H9 (cell line): ENCODE data around the gene MCM3AP. TPM values are rescaled to one million over a fixed set of nuclear protein-coding genes. Genes with fewer than 3 reads are reported as not detected.

Source experiments
- DNase-seq: peaks from one replicate; pipeline ENCODE4 v3.0.0-alpha.2; 2017
- H2AFZ ChIP-seq: one replicate; pipeline ENCODE4 v1.6.1; 2013; ENCODE audit warnings: mild to moderate bottlenecking, low read length, control low read depth, moderate library complexity
- H2AK5ac ChIP-seq: 2 replicates; pipeline ENCODE4 v1.6.1; 2013; ENCODE audit warnings: low read length, control low read depth, mixed read lengths; ENCODE audit not compliant: insufficient read length
- H2BK120ac ChIP-seq: one replicate; pipeline ENCODE4 v1.6.1; 2013; ENCODE audit warnings: low read depth, mild to moderate bottlenecking, low read length, control low read depth, inconsistent platforms; ENCODE audit not compliant: poor library complexity, severe bottlenecking
- H2BK12ac ChIP-seq: 2 replicates; pipeline ENCODE4 v1.6.1; 2013; ENCODE audit warnings: low read length, control low read depth, mixed read lengths, low read depth; ENCODE audit not compliant: insufficient read length
- H2BK15ac ChIP-seq: 2 replicates; pipeline ENCODE4 v1.6.1; 2013; ENCODE audit warnings: low read depth, low read length, control low read depth
- H2BK20ac ChIP-seq: one replicate; pipeline ENCODE4 v1.6.1; 2013; ENCODE audit warnings: low read depth, mild to moderate bottlenecking, low read length, control low read depth, inconsistent platforms; ENCODE audit not compliant: poor library complexity, severe bottlenecking
- H2BK5ac ChIP-seq: 2 replicates; pipeline ENCODE4 v1.6.1; 2013; ENCODE audit warnings: low read length, control low read depth, mixed read lengths; ENCODE audit not compliant: insufficient read length
- H3K14ac ChIP-seq: 2 replicates; pipeline ENCODE4 v1.6.1; 2013; ENCODE audit warnings: low read length, control low read depth; ENCODE audit not compliant: insufficient read depth
- H3K18ac ChIP-seq: 2 replicates; pipeline ENCODE4 v1.6.1; 2013; ENCODE audit warnings: low read depth, mild to moderate bottlenecking, mixed read lengths, low read length, control low read depth; ENCODE audit not compliant: insufficient read length
- H3K23ac ChIP-seq: 2 replicates; pipeline ENCODE4 v1.6.1; 2013; ENCODE audit warnings: low read length, control low read depth, mixed read lengths, low read depth; ENCODE audit not compliant: insufficient read length
- H3K23me2 ChIP-seq: 2 replicates; pipeline ENCODE4 v1.6.1; 2013; ENCODE audit warnings: low read depth, mild to moderate bottlenecking, mixed read lengths, low read length, control low read depth; ENCODE audit not compliant: insufficient read length, poor library complexity, severe bottlenecking
- H3K27ac ChIP-seq: 2 replicates; pipeline ENCODE4 v1.5.1; 2013; ENCODE audit warnings: low read length, control low read depth, mixed read lengths, low read depth; ENCODE audit not compliant: insufficient read length
- H3K27me3 ChIP-seq: 2 replicates; pipeline ENCODE4 v1.6.1; 2013; ENCODE audit warnings: low read length, control low read depth, inconsistent platforms; ENCODE audit not compliant: insufficient read depth
- H3K4ac ChIP-seq: 2 replicates; pipeline ENCODE4 v1.6.1; 2013; ENCODE audit warnings: low read depth, mild to moderate bottlenecking, control low read depth, inconsistent platforms, low read length, moderate library complexity
- H3K4me1 ChIP-seq: 2 replicates; pipeline ENCODE4 v1.6.1; 2013; ENCODE audit warnings: low read length, control low read depth, inconsistent platforms; ENCODE audit not compliant: insufficient read depth
- H3K4me2 ChIP-seq: 2 replicates; pipeline ENCODE4 v1.6.1; 2013; ENCODE audit warnings: low read length, control low read depth, mixed read lengths; ENCODE audit not compliant: insufficient read length, insufficient read depth
- H3K56ac ChIP-seq: 2 replicates; pipeline ENCODE4 v1.6.1; 2013; ENCODE audit warnings: low read depth, mild to moderate bottlenecking, mixed read lengths, low read length, control low read depth; ENCODE audit not compliant: insufficient read length
- H3K79me1 ChIP-seq: 2 replicates; pipeline ENCODE4 v1.6.1; 2013; ENCODE audit warnings: low read depth, mild to moderate bottlenecking, moderate library complexity, low read length, control low read depth, inconsistent platforms; ENCODE audit not compliant: insufficient read depth, poor library complexity, severe bottlenecking
- H3K79me2 ChIP-seq: 2 replicates; pipeline ENCODE4 v1.6.1; 2013; ENCODE audit warnings: low read length, control low read depth, inconsistent platforms; ENCODE audit not compliant: insufficient read depth
- H3K9ac ChIP-seq: 2 replicates; pipeline ENCODE4 v1.6.1; 2013; ENCODE audit warnings: low read length, control low read depth, mixed read lengths; ENCODE audit not compliant: insufficient read length; ENCODE audit errors: extremely low read depth
- H3K9me3 ChIP-seq: one replicate; pipeline ENCODE4 v1.6.1; 2013; ENCODE audit warnings: low read depth, low read length, inconsistent platforms; ENCODE audit not compliant: control insufficient read depth
- H3T11ph ChIP-seq: one replicate; pipeline ENCODE4 v1.6.1; 2013; ENCODE audit warnings: mild to moderate bottlenecking, low read length, control low read depth, inconsistent platforms
- H4K20me1 ChIP-seq: one replicate; pipeline ENCODE4 v1.6.1; 2013; ENCODE audit not compliant: control insufficient read depth, insufficient read length, insufficient read depth
- H4K5ac ChIP-seq: 2 replicates; pipeline ENCODE4 v1.6.1; 2013; ENCODE audit warnings: low read depth, mild to moderate bottlenecking, mixed read lengths, low read length, control low read depth; ENCODE audit not compliant: insufficient read length
- H4K8ac ChIP-seq: replicated peaks from 2 replicates; pipeline ENCODE4 v1.6.1; 2013; ENCODE audit warnings: low read length, control low read depth, mixed read lengths, low read depth; ENCODE audit not compliant: insufficient read length
- H4K91ac ChIP-seq: 2 replicates; pipeline ENCODE4 v1.6.1; 2013; ENCODE audit warnings: low read depth, mild to moderate bottlenecking, moderate library complexity, mixed read lengths, low read length, control low read depth; ENCODE audit not compliant: insufficient read length
- H3K27ac Mint-ChIP-seq, 3 experiments: 2 replicates in 2 of 3; 3 replicates in 1 of 3; pipeline ENCODE4 v1.8.0; 2020 to 2021; ENCODE audit warnings: mixed read lengths in 3 of 3, mild to moderate bottlenecking in 1 of 3, moderate library complexity in 1 of 3
- H3K27me3 Mint-ChIP-seq: 2 replicates; pipeline ENCODE4 v1.8.0; 2021; ENCODE audit warnings: low read depth, mild to moderate bottlenecking, moderate library complexity, mixed read lengths
- H3K36me3 Mint-ChIP-seq, 3 experiments: 2 replicates in 2 of 3; 3 replicates in 1 of 3; pipeline ENCODE4 v1.8.0; 2020 to 2021; ENCODE audit warnings: low read depth in 3 of 3, mixed read lengths in 3 of 3; ENCODE audit not compliant: insufficient read depth in 1 of 3
- H3K4me1 Mint-ChIP-seq, 2 experiments: 2 replicates each; pipeline ENCODE4 v1.8.0; 2020; ENCODE audit warnings: mixed read lengths in 2 of 2
- H3K4me3 Mint-ChIP-seq, 2 experiments: 2 replicates in 1 of 2; 3 replicates in 1 of 2; pipeline ENCODE4 v1.8.0; 2020 to 2021; ENCODE audit warnings: mild to moderate bottlenecking in 2 of 2, mixed read lengths in 2 of 2, moderate library complexity in 1 of 2
- H3K9me3 Mint-ChIP-seq, 2 experiments: 2 replicates in 1 of 2; 3 replicates in 1 of 2; pipeline ENCODE4 v1.8.0; 2020; ENCODE audit warnings: mild to moderate bottlenecking in 2 of 2, mixed read lengths in 2 of 2, moderate library complexity in 1 of 2
- CTCF ChIP-seq: fragments of 200-600 bp; sonication (generic); conservative IDR thresholded peaks from 3 replicates; pipeline ENCODE4 v1.8.0; 2021; ENCODE audit warnings: antibody characterized with exemption, mild to moderate bottlenecking
- WGBS: extraction: QIAGEN DNeasy Blood & Tissue Kit; methylation state at CpG from one replicate; pipeline ENCODE4 v1.1.7; 2013; ENCODE audit warnings: missing lambda C conversion rate, low lambda C conversion rate, mixed read lengths; ENCODE audit not compliant: insufficient read length; ENCODE audit errors: extremely low coverage; 5-methylcytosine and 5-hydroxymethylcytosine counted together
- total RNA-seq: library from RNA; stranded (reverse); gene quantifications from 2 replicates; pipeline ENCODE4 v1.2.1, GENCODE V29; 2021

The MCM3AP gene
- total RNA-seq, 1 experiment from 2014 or later, result 124 TPM

GRCh38 chr21:46220847-46221246 lies 64.6 kb downstream of the MCM3AP start:
- no peak for TF ChIP-seq CTCF
- Histone ChIP-seq H3K27ac (no peak overlapping the region), H4K5ac (no peak overlapping the region), H3K23ac (no peak overlapping the region), H2AFZ (no peak overlapping the region), H3K18ac (no peak overlapping the region), H4K91ac (no peak overlapping the region), H3K9ac (no peak overlapping the region), H3K14ac (no peak overlapping the region), H4K8ac (no peak overlapping the region), H3K56ac (no peak overlapping the region), H3K4me2 (no peak overlapping the region), H3K4ac (no peak overlapping the region), H2BK5ac (no peak overlapping the region), H3K79me1 (peaks cover 4% of the 10 kb centered on the region), H3K79me2 (peaks cover 25% of the 10 kb centered on the region; the same call in 1 of the 2 replicates), H2BK15ac (no peak overlapping the region), H3K4me1 (no peaks in the 10 kb centered on the region), H2BK20ac (no peak overlapping the region), H2BK12ac (no peak overlapping the region), H3K23me2 (no peaks in the 10 kb centered on the region), H2BK120ac (no peak overlapping the region), H2AK5ac (no peak overlapping the region), H3T11ph (no peak overlapping the region), H3K27me3 (no peaks in the 10 kb centered on the region), H3K9me3 (no peaks in the 10 kb centered on the region), H4K20me1 (no peaks in the 10 kb centered on the region)
- no peak for DNase-seq
- Mint-ChIP-seq H3K4me3 (no peak overlapping the region), H3K27ac (peak overlapping the region in 1 of 3 experiments; percentile 76; a peak in 1 of 7 replicates), H3K36me3 (peaks cover 38 to 57% (median 43%) of the 10 kb centered on the region in 3 experiments), H3K9me3 (peaks cover 6% of the 10 kb centered on the region in 2 experiments), H3K4me1 (no peaks in the 10 kb centered on the region), H3K27me3 (no peaks in the 10 kb centered on the region)
- no CpG with 5 or more reads among the region's 8 CpGs for WGBS
